Uterus (tissue), 4 donors: ENCODE results near the gene ART3. TPM values are rescaled to one million over a fixed set of nuclear protein-coding genes. Genes with fewer than 3 reads are reported as not detected.

ENCODE experiments used
- DNase-seq, 2 donors: peaks; one replicate each; pipeline ENCODE4 v3.0.0-alpha.2; 2019 to 2020
- H3K27ac ChIP-seq, 2 donors: fragments of 200-600 bp; sonication (generic); 1 replicate in 1 of 2; 2 replicates in 1 of 2; pipeline ENCODE4 v1.5.1; 2016 to 2018
- H3K27me3 ChIP-seq, 2 donors: fragments of 200-600 bp; sonication (generic); one replicate each; pipeline ENCODE4 v1.5.1; 2018 to 2019; ENCODE audit warnings: control low read depth in 1 of 2
- H3K36me3 ChIP-seq, 2 donors: fragments of 200-600 bp; sonication (generic); one replicate each; pipeline ENCODE4 v1.5.1; 2019; ENCODE audit warnings: control low read depth in 1 of 2
- H3K4me1 ChIP-seq, 2 donors: fragments of 200-600 bp; sonication (generic); one replicate each; pipeline ENCODE4 v1.5.1; 2018 to 2019; ENCODE audit warnings: control low read depth in 1 of 2
- H3K4me3 ChIP-seq, 2 donors: fragments of 200-600 bp; sonication (generic); 1 replicate in 1 of 2; 2 replicates in 1 of 2; pipeline ENCODE4 v1.5.1; 2018 to 2019; ENCODE audit warnings: mild to moderate bottlenecking in 1 of 2
- H3K9me3 ChIP-seq, 2 donors: fragments of 200-600 bp; sonication (generic); one replicate each; pipeline ENCODE4 v1.5.1; 2019; ENCODE audit warnings: control low read depth in 1 of 2
- POLR2A ChIP-seq, 2 donors: fragments of 450-650 bp; IDR thresholded peaks; one replicate each; pipeline ENCODE4 v1.6.1; 2016; ENCODE audit warnings: antibody characterized with exemption in 2 of 2, mild to moderate bottlenecking in 1 of 2, moderate library complexity in 1 of 2
- intact Hi-C: fragments of 100-400 bp; cut with DNase I; formaldehyde crosslinking; loops from one replicate; pipeline ENCODE4 v1.15.1; 2023; ENCODE audit warnings: low total_unique reads
- total RNA-seq, 4 donors: library from RNA; depleted of rRNA in 3 of 4; stranded (reverse); fragments of >200 nt in 3 of 4; gene quantifications; one replicate each; pipeline versions ENCODE4 v1.1.0 to v1.2.4, GENCODE V29; 2014 to 2023
- TF ChIP-seq, protein P1 (sequence below), 4 experiments: fragments of 200-600 bp in 2 of 4; fragments of 450-650 bp in 2 of 4; sonication (generic) in 2 of 4; IDR thresholded peaks; one replicate each; pipeline ENCODE4 v1.5.1; 2016 to 2019; ENCODE audit warnings: antibody characterized with exemption in 4 of 4, mild to moderate bottlenecking in 2 of 4, moderate library complexity in 1 of 4
- donor health status: DM: yes; HTN: yes; CAD: no.

Gene ART3
- total RNA-seq, 4 donors from 2014 or later: 0.55 to 1.4 TPM; not detected in 2

DNA sequence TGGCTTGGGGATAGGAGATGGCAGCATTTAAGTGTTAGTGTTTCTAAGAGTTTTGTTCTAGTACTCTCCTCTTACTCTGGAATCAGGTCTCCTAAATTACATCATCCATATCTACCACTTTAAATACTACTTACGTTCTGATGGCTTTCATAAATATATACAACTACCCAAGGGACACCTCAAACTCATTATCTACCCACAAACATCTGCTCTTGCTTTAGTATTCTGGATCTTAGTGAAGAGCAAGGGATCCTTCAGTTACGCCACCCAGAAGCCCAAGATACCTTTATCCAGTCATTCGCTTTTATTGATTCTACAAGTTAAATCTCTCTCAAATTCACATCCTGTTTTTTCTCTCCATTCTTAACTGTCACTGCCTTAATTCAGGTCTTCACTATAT lies 66.7 kb downstream of the ART3 start:
- Histone ChIP-seq H3K27ac (no peak overlapping the region), H3K4me1 (no peaks in the 10 kb centered on the region), H3K9me3 (no peaks in the 10 kb centered on the region), H3K36me3 (no peaks in the 10 kb centered on the region), H3K27me3 (no peaks in the 10 kb centered on the region), H3K4me3 (no peak overlapping the region)
- intact Hi-C loops: no loop called here
- no peak for TF ChIP-seq POLR2A (IDR thresholded peaks at IDR 0.05)
- TF ChIP-seq, protein P1, sequence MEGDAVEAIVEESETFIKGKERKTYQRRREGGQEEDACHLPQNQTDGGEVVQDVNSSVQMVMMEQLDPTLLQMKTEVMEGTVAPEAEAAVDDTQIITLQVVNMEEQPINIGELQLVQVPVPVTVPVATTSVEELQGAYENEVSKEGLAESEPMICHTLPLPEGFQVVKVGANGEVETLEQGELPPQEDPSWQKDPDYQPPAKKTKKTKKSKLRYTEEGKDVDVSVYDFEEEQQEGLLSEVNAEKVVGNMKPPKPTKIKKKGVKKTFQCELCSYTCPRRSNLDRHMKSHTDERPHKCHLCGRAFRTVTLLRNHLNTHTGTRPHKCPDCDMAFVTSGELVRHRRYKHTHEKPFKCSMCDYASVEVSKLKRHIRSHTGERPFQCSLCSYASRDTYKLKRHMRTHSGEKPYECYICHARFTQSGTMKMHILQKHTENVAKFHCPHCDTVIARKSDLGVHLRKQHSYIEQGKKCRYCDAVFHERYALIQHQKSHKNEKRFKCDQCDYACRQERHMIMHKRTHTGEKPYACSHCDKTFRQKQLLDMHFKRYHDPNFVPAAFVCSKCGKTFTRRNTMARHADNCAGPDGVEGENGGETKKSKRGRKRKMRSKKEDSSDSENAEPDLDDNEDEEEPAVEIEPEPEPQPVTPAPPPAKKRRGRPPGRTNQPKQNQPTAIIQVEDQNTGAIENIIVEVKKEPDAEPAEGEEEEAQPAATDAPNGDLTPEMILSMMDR (IDR thresholded peaks at IDR 0.05): no peak
- DNase-seq: no peak

DNA sequence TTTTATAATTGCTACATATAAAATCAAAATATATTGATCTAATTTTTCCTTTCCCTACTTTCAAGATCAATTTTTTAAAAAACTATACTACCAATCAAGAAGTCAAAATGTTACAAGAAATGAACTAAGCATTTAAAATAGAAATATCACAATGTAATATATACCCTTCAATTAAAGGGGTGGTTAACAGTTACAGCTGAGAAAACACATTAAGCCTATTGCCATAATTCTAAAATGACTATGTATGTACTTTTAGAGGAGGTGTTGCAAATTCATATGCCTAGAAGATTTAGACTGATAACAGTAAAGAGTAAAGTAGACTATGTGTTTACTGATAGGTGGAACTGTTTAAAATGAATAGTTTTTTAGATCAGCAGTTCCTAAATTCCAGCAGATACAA lies 70.0 kb downstream of the ART3 start:
- Histone ChIP-seq H3K4me1 (no peaks in the 10 kb centered on the region), H3K27me3 (no peaks in the 10 kb centered on the region), H3K27ac (no peak overlapping the region), H3K9me3 (no peaks in the 10 kb centered on the region), H3K36me3 (no peaks in the 10 kb centered on the region), H3K4me3 (no peak overlapping the region)
- no peak for DNase-seq
- intact Hi-C loops: no loop called here
- TF ChIP-seq, protein P1 (IDR thresholded peaks at IDR 0.05): no peak
- TF ChIP-seq POLR2A (IDR thresholded peaks at IDR 0.05): no peak

DNA sequence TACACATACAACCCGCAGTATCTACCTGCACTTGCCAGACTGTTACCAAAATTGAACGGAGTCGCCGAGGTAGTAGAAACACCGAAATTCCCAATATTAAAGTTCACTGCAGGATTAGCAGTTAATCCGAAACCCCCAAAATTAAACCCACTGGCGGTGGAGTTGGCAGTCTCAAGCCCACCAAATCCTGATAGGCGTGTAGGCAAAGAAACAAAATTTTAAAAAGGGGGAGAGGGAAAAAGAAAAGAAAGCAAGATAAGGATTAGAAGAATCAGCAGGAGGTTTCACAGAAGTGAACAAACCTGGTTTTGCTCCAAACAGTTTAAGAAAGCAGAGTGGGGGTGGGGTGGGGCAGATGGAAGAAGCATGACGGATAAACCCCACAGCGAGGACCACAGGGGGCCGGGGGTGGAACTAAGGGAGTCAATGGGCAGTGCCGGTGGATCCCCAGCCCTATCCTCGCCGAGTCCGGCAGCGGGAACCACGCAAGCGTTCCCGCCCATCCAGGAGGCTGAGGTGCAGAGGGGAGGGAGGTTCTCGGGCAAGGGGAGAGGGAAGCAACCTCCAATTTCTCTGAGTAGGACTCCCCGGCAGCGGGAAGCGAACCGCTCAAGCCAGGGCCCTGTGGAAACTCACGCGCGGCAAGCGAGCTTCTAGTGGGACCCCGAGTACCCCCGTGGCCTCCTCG lies 73.1 kb downstream of the ART3 start:
- Histone ChIP-seq H3K4me3 (peak overlapping the region; percentile 76 to 96), H3K36me3 (no peaks in the 10 kb centered on the region), H3K9me3 (no peaks in the 10 kb centered on the region), H3K27ac (peak overlapping the region; percentile 89 to 92), H3K4me1 (no peaks in the 10 kb centered on the region), H3K27me3 (no peaks in the 10 kb centered on the region)
- no peak for TF ChIP-seq POLR2A (IDR thresholded peaks at IDR 0.05)
- TF ChIP-seq, protein P1 (IDR thresholded peaks at IDR 0.05): no peak
- intact Hi-C loops: no loop called here
- DNase-seq: peak in 1 of 2 donors; percentile 20

DNA sequence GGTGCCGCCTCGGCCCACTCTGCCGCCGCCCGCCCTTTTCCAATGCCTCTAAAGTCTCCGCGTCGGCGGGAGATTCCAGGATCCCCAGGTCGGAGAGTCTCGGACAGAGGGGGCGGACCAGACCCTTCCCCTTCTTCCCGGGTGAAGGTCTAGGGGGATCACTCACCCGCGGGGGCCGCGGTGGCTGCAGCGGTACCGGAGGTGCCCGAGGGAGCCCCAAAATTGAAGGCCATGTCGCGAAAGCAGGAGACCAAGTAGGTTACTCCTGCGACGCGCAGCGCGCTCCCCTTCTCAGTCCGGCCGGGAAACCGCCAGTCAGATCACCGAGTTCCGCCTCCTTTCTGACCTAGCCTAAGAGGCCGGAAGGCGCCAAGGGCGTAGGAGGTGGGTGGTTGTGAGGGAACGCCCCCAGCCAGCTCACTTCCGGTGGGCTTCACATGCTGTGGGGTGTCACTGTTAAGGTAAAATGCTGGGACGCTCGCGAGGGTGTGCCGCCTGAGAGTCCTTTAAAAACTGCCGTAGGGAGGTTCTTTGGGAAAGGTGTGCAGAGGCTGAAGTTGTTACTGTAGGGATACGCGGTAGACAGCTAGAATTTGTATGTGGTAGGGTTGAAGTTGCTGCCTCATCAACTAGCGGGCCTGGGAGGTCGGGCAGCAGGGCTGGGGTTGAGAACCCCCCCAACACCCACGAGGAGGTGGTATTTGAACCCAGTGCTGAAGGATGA lies 73.8 kb downstream of the ART3 start, which contains the start of gene NUP54:
TSS of gene NUP54 (minus strand) at position 256 of the 724 bp plus-strand sequence. CDS start at position 233, 23 bp downstream.
- no peaks in the 10 kb centered on the region for H3K36me3 ChIP-seq
- no peaks in the 10 kb centered on the region for H3K27me3 ChIP-seq
- peak within 1 kb of the TSS; percentile 89 to 92 for H3K27ac ChIP-seq
- peak; percentile 63 to 80 for TF ChIP-seq POLR2A (IDR thresholded peaks at IDR 0.05)
- TF ChIP-seq, protein P1 (IDR thresholded peaks at IDR 0.05): peak in 1 of 4 experiments; percentile 25
- H3K4me1 ChIP-seq: no peaks in the 10 kb centered on the region
- H3K4me3 ChIP-seq: peak within 1 kb of the TSS; percentile 76 to 96
- peak; percentile 91 to 94 for DNase-seq
- no peaks in the 10 kb centered on the region for H3K9me3 ChIP-seq
- intact Hi-C loops: no loop called here

DNA sequence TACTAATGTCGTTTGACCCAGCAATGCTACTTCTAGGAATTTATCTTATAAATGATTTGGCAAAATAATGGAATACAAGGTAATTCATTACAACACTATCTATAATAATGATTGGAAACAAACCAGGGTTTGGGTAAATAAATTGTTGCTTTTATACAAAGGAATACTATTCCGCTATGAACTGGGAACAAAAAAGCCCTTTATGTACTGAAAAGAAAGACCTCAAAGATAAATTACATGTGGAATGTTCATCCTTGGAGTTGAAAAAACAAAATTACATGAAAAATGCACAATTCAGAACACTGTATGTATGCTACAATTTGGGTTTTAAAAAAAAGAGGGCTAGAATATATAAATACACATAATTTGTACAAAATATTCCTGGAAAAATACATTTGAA lies 78.8 kb downstream of the ART3 start:
- Histone ChIP-seq H3K4me1 (no peaks in the 10 kb centered on the region), H3K27me3 (no peaks in the 10 kb centered on the region), H3K36me3 (no peaks in the 10 kb centered on the region), H3K9me3 (no peaks in the 10 kb centered on the region), H3K4me3 (no peak overlapping the region), H3K27ac (no peak overlapping the region)
- TF ChIP-seq POLR2A (IDR thresholded peaks at IDR 0.05): no peak
- TF ChIP-seq, protein P1 (IDR thresholded peaks at IDR 0.05): no peak
- no peak for DNase-seq
- intact Hi-C loops: no loop called here
